Naive B cell (primary cell): ENCODE measurements around the gene ADD3. TPM values are rescaled to one million over a fixed set of nuclear protein-coding genes. Genes with fewer than 3 reads are reported as not detected.

ENCODE experiments used
- ATAC-seq, 2 donors: fragments of 150-1000 bp; cut with Tn5 transposase; 2 replicates each; pipeline ENCODE4 v1.10.0; 2021; ENCODE audit warnings: low read depth in 2 of 2, mild to moderate bottlenecking in 2 of 2, moderate library complexity in 2 of 2
- DNase-seq: peaks from one replicate; pipeline ENCODE4 v3.0.0; 2022
- H3K27ac Mint-ChIP-seq, 6 donors: one replicate each; pipeline ENCODE4 v1.8.0; 2020 to 2022; ENCODE audit warnings: mild to moderate bottlenecking in 6 of 6, mixed read lengths in 6 of 6, moderate library complexity in 5 of 6, inconsistent platforms in 2 of 6
- H3K27me3 Mint-ChIP-seq, 3 donors: one replicate each; pipeline ENCODE4 v1.8.0; 2021 to 2022; ENCODE audit warnings: mixed read lengths in 3 of 3, mild to moderate bottlenecking in 1 of 3
- H3K36me3 Mint-ChIP-seq, 2 donors: one replicate each; pipeline ENCODE4 v1.8.0; 2020 to 2022; ENCODE audit warnings: mixed read lengths in 2 of 2, inconsistent platforms in 1 of 2, mild to moderate bottlenecking in 1 of 2
- H3K4me1 Mint-ChIP-seq, 3 donors: one replicate each; pipeline ENCODE4 v1.8.0; 2020 to 2022; ENCODE audit warnings: mixed read lengths in 3 of 3, inconsistent platforms in 1 of 3, mild to moderate bottlenecking in 1 of 3, moderate library complexity in 1 of 3
- H3K4me3 Mint-ChIP-seq, 8 donors: one replicate each; pipeline ENCODE4 v1.8.0; 2020 to 2022; ENCODE audit warnings: mild to moderate bottlenecking in 8 of 8, mixed read lengths in 8 of 8, moderate library complexity in 8 of 8, inconsistent platforms in 2 of 8
- H3K9me3 Mint-ChIP-seq, 7 donors: one replicate each; pipeline ENCODE4 v1.8.0; 2020 to 2022; ENCODE audit warnings: mixed read lengths in 7 of 7, mild to moderate bottlenecking in 5 of 7, inconsistent platforms in 2 of 7, moderate library complexity in 1 of 7
- polyA plus RNA-seq, 6 donors: library from polyadenylated mRNA; unstranded; fragments of 300-500 nt; fragmentation: Illumina TruSeq; gene quantifications; one replicate each; pipeline ENCODE4 v1.2.3, GENCODE V29; 2021; ENCODE audit warnings: low read depth in 6 of 6

The ADD3 gene
- polyA plus RNA-seq, 6 donors from 2014 or later = 322 to 394 (median 366) TPM

DNA sequence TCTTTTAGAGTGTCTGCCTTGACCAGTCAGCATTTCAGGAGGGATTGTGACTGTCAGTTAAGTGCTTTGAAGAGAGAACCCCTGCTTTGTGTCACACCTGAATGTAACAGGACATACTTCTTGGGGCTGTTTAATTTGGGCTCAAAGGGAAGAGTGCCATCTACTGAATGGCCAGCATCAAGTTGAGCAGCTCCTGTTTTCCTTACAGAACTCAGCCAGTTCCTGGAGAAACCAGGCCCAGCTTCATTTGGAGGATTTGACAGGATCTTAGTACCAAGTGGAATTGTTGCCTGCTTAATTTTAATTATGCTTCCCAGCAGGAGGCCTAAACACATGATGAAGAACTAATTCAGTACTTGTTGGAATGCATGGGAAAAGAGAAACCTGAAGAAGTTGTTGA, 8.3 kb downstream of the ADD3 start:
- no peaks in the 10 kb centered on the region for H3K27me3 Mint-ChIP-seq
- DNase-seq (no peak), ATAC-seq (peak in 1 of 2 donors; percentile 41)
- no peaks in the 10 kb centered on the region for H3K9me3 Mint-ChIP-seq
- peaks cover 49 to 76% (median 64%) of the 10 kb centered on the region in 3 donors for H3K4me1 Mint-ChIP-seq
- peak overlapping the region in 4 of 6 donors; percentile 2 to 52 (median 24) for H3K27ac Mint-ChIP-seq
- peak overlapping the region in 2 of 8 donors; percentile 2 to 43 for H3K4me3 Mint-ChIP-seq
- H3K36me3 Mint-ChIP-seq = no peaks in the 10 kb centered on the region

- Mint-ChIP-seq H3K27ac (peak overlapping the region; percentile 7 to 87 (median 54)), H3K9me3 (no peaks in the 10 kb centered on the region), H3K27me3 (no peaks in the 10 kb centered on the region), H3K4me3 (peak overlapping the region in 4 of 8 donors; percentile 1 to 50 (median 34)), H3K36me3 (no peaks in the 10 kb centered on the region), H3K4me1 (peaks cover 57 to 75% (median 73%) of the 10 kb centered on the region in 3 donors)
- DNase-seq (no peak), ATAC-seq (no peak)
Observed at GRCh38 chr10:110017052-110017451, 9.3 kb downstream of the ADD3 start.

- H3K36me3 Mint-ChIP-seq = no peaks in the 10 kb centered on the region
- H3K9me3 Mint-ChIP-seq = no peaks in the 10 kb centered on the region
- no peaks in the 10 kb centered on the region for H3K27me3 Mint-ChIP-seq
- peaks cover 63 to 72% (median 72%) of the 10 kb centered on the region in 3 donors for H3K4me1 Mint-ChIP-seq
- DNase-seq (no peak), ATAC-seq (no peak)
- H3K27ac Mint-ChIP-seq = peak overlapping the region in 4 of 6 donors; percentile 9 to 51 (median 28)
- no peak overlapping the region for H3K4me3 Mint-ChIP-seq
Observed at GRCh38 chr10:110017907-110018306, 10.1 kb downstream of the ADD3 start.

DNA sequence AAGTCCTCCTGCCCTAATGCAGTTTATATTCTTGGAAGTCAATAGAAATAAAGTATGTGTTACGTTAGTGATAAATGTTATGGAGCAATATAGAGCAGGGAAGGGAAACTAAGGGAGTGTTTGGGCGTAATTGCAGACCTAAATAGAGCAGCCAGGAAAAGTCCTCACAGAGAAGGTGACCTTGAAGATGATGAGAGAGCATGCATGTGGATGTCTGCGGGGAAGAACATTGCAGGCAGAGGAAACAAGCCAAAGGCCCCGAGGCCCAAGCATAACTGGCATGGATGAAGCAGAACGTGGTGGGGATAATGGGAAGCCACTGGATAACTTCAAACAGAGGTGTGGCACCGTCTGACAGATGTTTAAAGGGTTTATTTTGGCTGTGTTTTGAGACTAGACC, 12.5 kb downstream of the ADD3 start:
- no peaks in the 10 kb centered on the region for H3K27me3 Mint-ChIP-seq
- H3K9me3 Mint-ChIP-seq = no peaks in the 10 kb centered on the region
- H3K4me1 Mint-ChIP-seq = peaks cover 64 to 70% (median 65%) of the 10 kb centered on the region in 3 donors
- no peak for ATAC-seq
- H3K36me3 Mint-ChIP-seq = no peaks in the 10 kb centered on the region
- H3K4me3 Mint-ChIP-seq = no peak overlapping the region
- H3K27ac Mint-ChIP-seq = peak overlapping the region in 3 of 6 donors; percentile 13 to 42 (median 23)
- no peak for DNase-seq

- no peak for DNase-seq
- H3K4me3 Mint-ChIP-seq = peak overlapping the region in 4 of 8 donors; percentile 26 to 70 (median 48)
- no peak for ATAC-seq
- H3K4me1 Mint-ChIP-seq = peaks cover 49 to 56% (median 50%) of the 10 kb centered on the region in 3 donors
- peak overlapping the region; percentile 1 to 86 (median 54) for H3K27ac Mint-ChIP-seq
- H3K9me3 Mint-ChIP-seq = no peaks in the 10 kb centered on the region
- H3K27me3 Mint-ChIP-seq = no peaks in the 10 kb centered on the region
- H3K36me3 Mint-ChIP-seq = no peaks in the 10 kb centered on the region
Observed at GRCh38 chr10:110022716-110023504, 15.1 kb downstream of the ADD3 start.

DNA sequence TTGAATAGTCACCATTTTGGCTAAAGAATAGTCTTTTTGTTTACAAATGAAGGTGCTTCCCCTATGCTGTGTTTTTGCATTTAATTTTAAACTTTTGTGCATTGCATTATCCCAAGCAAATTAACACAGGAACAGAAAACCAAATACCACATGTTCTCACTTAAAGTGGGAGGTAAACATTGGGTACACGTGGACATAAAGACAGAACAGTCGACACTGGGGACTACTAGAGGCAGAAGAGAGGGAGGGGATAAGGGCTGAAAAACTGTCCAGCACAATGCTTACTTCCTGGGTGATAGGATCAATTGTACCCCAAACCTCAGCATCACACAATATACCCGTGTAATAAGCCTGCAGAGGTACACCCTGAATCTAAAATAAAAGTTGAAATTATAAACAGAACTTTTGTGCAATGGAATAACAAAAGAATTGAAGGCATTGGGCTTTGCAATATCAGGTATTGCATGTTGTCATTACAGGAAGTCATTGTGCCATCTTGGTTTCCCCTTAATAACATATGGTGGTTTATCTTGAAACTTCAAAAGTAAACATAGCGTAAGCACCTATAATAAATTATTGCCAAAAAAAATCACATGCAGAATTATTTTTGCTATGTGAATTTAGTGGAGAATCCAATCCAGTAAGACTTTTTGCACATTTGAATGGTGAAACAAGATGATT, 16.1 kb downstream of the ADD3 start:
- Mint-ChIP-seq H3K4me3 (peak overlapping the region in 1 of 8 donors; percentile 10), H3K36me3 (no peaks in the 10 kb centered on the region), H3K9me3 (no peaks in the 10 kb centered on the region), H3K27me3 (no peaks in the 10 kb centered on the region), H3K4me1 (peaks cover 43 to 59% (median 47%) of the 10 kb centered on the region in 3 donors), H3K27ac (no peak overlapping the region)
- DNase-seq (no peak), ATAC-seq (no peak)

DNA sequence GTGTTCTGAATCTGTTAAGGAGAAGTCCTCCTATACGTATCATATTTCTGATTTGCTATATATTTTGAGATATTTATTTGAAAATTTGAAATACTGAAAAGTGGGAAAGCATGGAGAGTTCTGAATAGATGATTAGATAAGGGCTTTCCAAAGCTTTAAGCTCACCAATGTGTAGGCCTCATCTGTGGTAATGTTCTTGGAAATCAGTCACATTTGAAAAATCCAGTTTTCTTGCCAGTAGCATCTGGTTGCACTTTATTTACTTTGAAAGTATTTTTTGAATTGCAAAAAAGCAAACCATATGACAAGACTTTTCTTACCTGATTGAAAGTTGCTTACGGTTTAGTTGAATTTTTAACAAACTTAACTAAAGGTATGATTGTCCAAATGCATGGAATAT, 21.7 kb downstream of the ADD3 start:
- H3K4me1 Mint-ChIP-seq = peaks cover 14 to 36% (median 30%) of the 10 kb centered on the region in 3 donors
- H3K27ac Mint-ChIP-seq = no peak overlapping the region
- no peaks in the 10 kb centered on the region for H3K27me3 Mint-ChIP-seq
- H3K9me3 Mint-ChIP-seq = no peaks in the 10 kb centered on the region
- H3K4me3 Mint-ChIP-seq = no peak overlapping the region
- DNase-seq (no peak), ATAC-seq (no peak)
- H3K36me3 Mint-ChIP-seq = no peaks in the 10 kb centered on the region

GRCh38 chr10:110032801-110033700, 25.3 kb downstream of the ADD3 start:
- no peaks in the 10 kb centered on the region for H3K27me3 Mint-ChIP-seq
- no peak for ATAC-seq
- no peaks in the 10 kb centered on the region for H3K9me3 Mint-ChIP-seq
- no peak for DNase-seq
- H3K4me3 Mint-ChIP-seq = no peak overlapping the region
- peaks cover 17 to 58% (median 46%) of the 10 kb centered on the region in 3 donors for H3K4me1 Mint-ChIP-seq
- no peaks in the 10 kb centered on the region for H3K36me3 Mint-ChIP-seq
- H3K27ac Mint-ChIP-seq = no peak overlapping the region

GRCh38 chr10:110033701-110034235, 26.0 kb downstream of the ADD3 start:
- peaks cover 17 to 60% (median 45%) of the 10 kb centered on the region in 3 donors for H3K4me1 Mint-ChIP-seq
- ATAC-seq (no peak), DNase-seq (no peak)
- no peaks in the 10 kb centered on the region for H3K27me3 Mint-ChIP-seq
- H3K4me3 Mint-ChIP-seq = no peak overlapping the region
- no peak overlapping the region for H3K27ac Mint-ChIP-seq
- H3K36me3 Mint-ChIP-seq = no peaks in the 10 kb centered on the region
- no peaks in the 10 kb centered on the region for H3K9me3 Mint-ChIP-seq

DNA sequence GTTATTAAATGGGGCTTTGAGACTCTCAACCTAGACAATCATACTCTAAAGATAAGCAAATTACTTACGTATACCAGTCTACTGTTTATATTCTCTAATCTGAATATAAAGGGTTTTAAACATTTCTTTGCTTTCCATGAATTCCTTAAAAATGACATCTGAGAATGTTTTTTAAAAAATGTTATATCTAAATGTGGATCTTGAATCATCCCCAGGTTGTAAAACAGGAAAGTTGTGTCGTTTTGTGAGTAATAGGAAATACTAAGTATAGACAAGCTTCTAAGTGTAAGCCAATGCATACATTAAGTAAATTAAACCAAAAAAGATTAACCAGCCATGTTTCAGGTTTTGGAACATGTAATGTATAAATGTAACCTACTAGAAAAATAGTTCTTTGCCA, 26.8 kb downstream of the ADD3 start:
- Mint-ChIP-seq H3K9me3 (no peaks in the 10 kb centered on the region), H3K27ac (no peak overlapping the region), H3K4me3 (no peak overlapping the region), H3K36me3 (no peaks in the 10 kb centered on the region), H3K27me3 (no peaks in the 10 kb centered on the region), H3K4me1 (peaks cover 24 to 69% (median 53%) of the 10 kb centered on the region in 3 donors)
- DNase-seq (no peak), ATAC-seq (no peak)

DNA sequence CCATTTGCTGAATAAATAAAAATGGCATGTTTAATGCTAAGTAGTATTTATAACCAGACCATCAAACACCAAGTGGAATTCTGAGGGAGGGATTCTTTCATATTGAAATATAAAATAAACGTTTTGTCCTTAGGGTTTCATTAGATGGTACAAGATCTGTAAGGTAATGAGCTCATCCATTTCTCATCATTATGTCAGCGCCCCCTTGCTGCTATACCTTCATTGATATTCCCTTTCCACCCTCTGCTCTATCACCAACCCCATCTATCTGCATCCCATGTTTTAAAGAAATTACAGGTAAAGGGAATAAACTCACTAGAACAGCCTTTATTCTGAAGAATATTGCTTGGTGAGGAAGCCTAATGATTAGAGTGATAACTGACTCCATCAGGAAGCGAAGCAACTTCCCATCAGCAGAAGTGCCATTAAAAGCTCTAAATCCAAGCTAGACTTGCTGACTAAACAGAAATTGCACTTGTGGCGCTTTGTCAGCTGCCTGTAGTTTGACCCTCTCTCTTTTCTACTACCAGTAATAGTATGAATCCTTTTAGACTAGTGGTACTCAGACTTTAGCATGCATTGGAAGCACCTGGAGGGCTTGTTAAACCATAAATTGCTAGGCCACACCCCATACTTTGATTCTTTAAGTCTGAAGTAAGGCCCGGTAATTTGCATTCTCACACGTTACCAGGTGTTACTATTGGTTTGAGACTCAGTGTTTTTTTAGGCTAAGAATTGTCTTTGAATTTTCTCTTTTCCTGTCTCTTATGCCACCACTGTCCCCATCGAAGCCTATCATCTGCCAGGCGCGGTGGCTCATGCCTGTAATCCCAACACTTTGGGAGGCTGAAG, 27.5 kb downstream of the ADD3 start:
- no peak overlapping the region for H3K4me3 Mint-ChIP-seq
- ATAC-seq (no peak), DNase-seq (no peak)
- no peaks in the 10 kb centered on the region for H3K27me3 Mint-ChIP-seq
- no peaks in the 10 kb centered on the region for H3K36me3 Mint-ChIP-seq
- H3K27ac Mint-ChIP-seq = peak overlapping the region in 3 of 6 donors; percentile 23 to 47 (median 28)
- H3K9me3 Mint-ChIP-seq = no peaks in the 10 kb centered on the region
- H3K4me1 Mint-ChIP-seq = peaks cover 28 to 68% (median 58%) of the 10 kb centered on the region in 3 donors

- no peak for ATAC-seq
- DNase-seq = no peak
- Mint-ChIP-seq H3K27ac (no peak overlapping the region), H3K36me3 (no peaks in the 10 kb centered on the region), H3K4me1 (peaks cover 34 to 62% (median 61%) of the 10 kb centered on the region in 3 donors), H3K9me3 (no peaks in the 10 kb centered on the region), H3K27me3 (no peaks in the 10 kb centered on the region), H3K4me3 (peak overlapping the region in 3 of 8 donors; percentile 12 to 29 (median 12))
Observed at GRCh38 chr10:110036640-110037039, 28.9 kb downstream of the ADD3 start.
